HepG2 (cell line): ENCODE results near the gene TEX14. TPM values are rescaled to one million over a fixed set of nuclear protein-coding genes. Genes with fewer than 3 reads are reported as not detected.

Source experiments
- ISX ChIP-seq: sonication (generic); formaldehyde crosslinking; conservative IDR thresholded peaks from 2 replicates; pipeline ENCODE4 v1.5.0; 2020; ENCODE audit warnings: missing genetic modification reagents
- NCOR1 ChIP-seq: fragments of 200-600 bp; sonication (generic); IDR thresholded peaks from 2 replicates; pipeline ENCODE4 v1.7.0; 2017; ENCODE audit warnings: antibody characterized with exemption, low read length, borderline replicate concordance
- REL ChIP-seq: sonication (generic); formaldehyde crosslinking; conservative IDR thresholded peaks from 2 replicates; pipeline ENCODE4 v1.8.0; 2022; ENCODE audit warnings: mild to moderate bottlenecking, missing genetic modification reagents, moderate library complexity
- RFX5 ChIP-seq: IDR thresholded peaks from 2 replicates; pipeline ENCODE4 v1.6.1; 2011; ENCODE audit warnings: low read depth, low read length, improper control_type of control experiment
- SUZ12 ChIP-seq: fragments of 150-350 bp; IDR thresholded peaks from 2 replicates; pipeline ENCODE4 v1.6.1; 2014; ENCODE audit warnings: low read depth, low read length
- ZBTB8A ChIP-seq: sonication (generic); formaldehyde crosslinking; IDR thresholded peaks from 2 replicates; pipeline ENCODE4 v1.4.0; 2020; ENCODE audit warnings: mild to moderate bottlenecking, low read depth, missing genetic modification reagents, borderline replicate concordance
- ZFP36L1 ChIP-seq: sonication (generic); formaldehyde crosslinking; IDR thresholded peaks from 2 replicates; pipeline ENCODE4 v1.8.0; 2022; ENCODE audit warnings: mild to moderate bottlenecking, missing genetic modification reagents, moderate library complexity
- ZNF230 ChIP-seq: sonication (generic); formaldehyde crosslinking; IDR thresholded peaks from 2 replicates; pipeline ENCODE4 v1.4.0; 2020; ENCODE audit warnings: mild to moderate bottlenecking, missing genetic modification reagents
- ZNF776 ChIP-seq: sonication (generic); formaldehyde crosslinking; IDR thresholded peaks from 2 replicates; pipeline ENCODE4 v1.4.0; 2020; ENCODE audit warnings: mild to moderate bottlenecking, missing genetic modification reagents
- polyA plus RNA-seq, 8 experiments: library from polyadenylated mRNA; depleted of rRNA in 3 of 8; stranded (reverse) in 7 of 8; unstranded in 1 of 8; fragments of >200 nt; fragmentation: Illumina TruSeq in 4 of 8; extraction: Trizol in 4 of 8; gene quantifications; 2 replicates each; pipeline versions ENCODE4 v1.2.1 to v1.2.3, GENCODE V29; 2011 to 2016; ENCODE audit warnings: low read depth in 4 of 8, missing spikeins in 1 of 8, mixed read lengths in 1 of 8; ENCODE audit not compliant: insufficient read depth in 1 of 8
- total RNA-seq, 5 experiments: library from RNA; depleted of rRNA; stranded (reverse); fragments of >200 nt; fragmentation: Illumina TruSeq; extraction: Trizol; gene quantifications; 2 replicates each; pipeline ENCODE4 v1.2.3, GENCODE V29; 2016; ENCODE audit warnings: low read depth in 1 of 5
- TF ChIP-seq, protein P1 (sequence below), 2 experiments: fragments of 450-650 bp in 1 of 2; sonication (generic) in 1 of 2; formaldehyde crosslinking in 1 of 2; IDR thresholded peaks; 2 replicates each; pipeline versions ENCODE4 v1.6.1 to v1.8.0; 2016 to 2022; ENCODE audit warnings: antibody characterized with exemption in 1 of 2, mild to moderate bottlenecking in 1 of 2, missing genetic modification reagents in 1 of 2
- TF ChIP-seq, protein P2 (sequence below): sonication (generic); formaldehyde crosslinking; IDR thresholded peaks from 2 replicates; pipeline ENCODE4 v1.5.0; 2020; ENCODE audit warnings: missing genetic modification reagents
- TF ChIP-seq, protein P3 (sequence below): sonication (generic); formaldehyde crosslinking; IDR thresholded peaks from 2 replicates; pipeline ENCODE4 v1.4.0; 2020; ENCODE audit warnings: missing genetic modification reagents

The TEX14 gene
- total and polyA plus RNA-seq, 2 of the 13 experiments (the other 11 are each of a cell fraction or from before 2014, with no cell fraction given) = 0.04 to 0.07 TPM

DNA sequence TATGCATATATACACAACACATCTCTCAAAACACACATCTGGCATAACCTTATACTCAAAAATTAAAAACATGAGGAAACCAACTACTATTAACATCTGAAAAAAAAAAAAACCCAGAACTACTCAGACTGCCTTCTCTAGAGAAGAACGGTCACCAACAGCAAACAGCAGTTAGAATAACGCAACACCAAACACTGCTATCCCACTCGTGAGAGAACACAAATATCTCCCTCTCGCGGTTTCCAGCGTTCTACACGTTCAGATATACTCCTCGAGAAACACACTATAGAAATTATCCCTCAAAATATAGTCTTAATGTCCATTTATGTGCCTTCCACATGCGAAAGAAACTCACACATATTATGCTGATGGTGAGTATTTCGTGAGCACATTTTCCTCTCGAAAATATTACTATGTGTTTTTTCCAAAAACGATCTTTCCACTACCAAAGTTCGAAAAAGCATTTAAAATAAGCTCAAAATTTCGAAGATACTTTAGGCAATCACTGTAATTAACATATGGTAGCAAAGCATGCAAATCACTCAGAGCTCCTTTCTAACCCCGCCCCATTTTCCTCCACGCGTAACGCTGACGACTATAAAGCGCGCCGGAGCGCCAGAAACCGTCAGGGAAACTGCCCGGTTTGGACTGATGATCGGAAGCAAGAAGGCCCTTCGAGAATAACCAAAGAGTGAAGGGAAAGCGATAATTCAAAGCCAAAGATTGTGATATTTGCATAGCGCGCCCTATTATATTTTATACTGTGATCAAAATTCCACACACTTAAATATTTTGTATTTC is 60.1 kb downstream of the TEX14 start (continued):
- TF ChIP-seq, protein P1, sequence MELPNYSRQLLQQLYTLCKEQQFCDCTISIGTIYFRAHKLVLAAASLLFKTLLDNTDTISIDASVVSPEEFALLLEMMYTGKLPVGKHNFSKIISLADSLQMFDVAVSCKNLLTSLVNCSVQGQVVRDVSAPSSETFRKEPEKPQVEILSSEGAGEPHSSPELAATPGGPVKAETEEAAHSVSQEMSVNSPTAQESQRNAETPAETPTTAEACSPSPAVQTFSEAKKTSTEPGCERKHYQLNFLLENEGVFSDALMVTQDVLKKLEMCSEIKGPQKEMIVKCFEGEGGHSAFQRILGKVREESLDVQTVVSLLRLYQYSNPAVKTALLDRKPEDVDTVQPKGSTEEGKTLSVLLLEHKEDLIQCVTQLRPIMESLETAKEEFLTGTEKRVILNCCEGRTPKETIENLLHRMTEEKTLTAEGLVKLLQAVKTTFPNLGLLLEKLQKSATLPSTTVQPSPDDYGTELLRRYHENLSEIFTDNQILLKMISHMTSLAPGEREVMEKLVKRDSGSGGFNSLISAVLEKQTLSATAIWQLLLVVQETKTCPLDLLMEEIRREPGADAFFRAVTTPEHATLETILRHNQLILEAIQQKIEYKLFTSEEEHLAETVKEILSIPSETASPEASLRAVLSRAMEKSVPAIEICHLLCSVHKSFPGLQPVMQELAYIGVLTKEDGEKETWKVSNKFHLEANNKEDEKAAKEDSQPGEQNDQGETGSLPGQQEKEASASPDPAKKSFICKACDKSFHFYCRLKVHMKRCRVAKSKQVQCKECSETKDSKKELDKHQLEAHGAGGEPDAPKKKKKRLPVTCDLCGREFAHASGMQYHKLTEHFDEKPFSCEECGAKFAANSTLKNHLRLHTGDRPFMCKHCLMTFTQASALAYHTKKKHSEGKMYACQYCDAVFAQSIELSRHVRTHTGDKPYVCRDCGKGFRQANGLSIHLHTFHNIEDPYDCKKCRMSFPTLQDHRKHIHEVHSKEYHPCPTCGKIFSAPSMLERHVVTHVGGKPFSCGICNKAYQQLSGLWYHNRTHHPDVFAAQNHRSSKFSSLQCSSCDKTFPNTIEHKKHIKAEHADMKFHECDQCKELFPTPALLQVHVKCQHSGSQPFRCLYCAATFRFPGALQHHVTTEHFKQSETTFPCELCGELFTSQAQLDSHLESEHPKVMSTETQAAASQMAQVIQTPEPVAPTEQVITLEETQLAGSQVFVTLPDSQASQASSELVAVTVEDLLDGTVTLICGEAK (IDR thresholded peaks at IDR 0.05) = 0 out of 2 replicates have a peak, but pooled peaks have one; percentile 25
- TF ChIP-seq, protein P1 (CRISPR knock-in tag; IDR thresholded peaks at IDR 0.05) = no peak
- TF ChIP-seq ZFP36L1 (CRISPR knock-in tag) (peak; percentile 36; the same call in 1 of the 2 replicates), NCOR1 (peak; percentile 43; the same call in 1 of the 2 replicates), SUZ12 (no peak), ISX (CRISPR knock-in tag) (0 out of 2 replicates have a peak, but pooled peaks have one; percentile 41), REL (CRISPR knock-in tag) (peak; percentile 95), RFX5 (no peak; the same call in 1 of the 2 replicates), ZNF230 (CRISPR knock-in tag) (peak; percentile 92; the same call in 1 of the 2 replicates), ZBTB8A (CRISPR knock-in tag) (no peak), ZNF776 (CRISPR knock-in tag) (no peak)
- TF ChIP-seq, protein P2, sequence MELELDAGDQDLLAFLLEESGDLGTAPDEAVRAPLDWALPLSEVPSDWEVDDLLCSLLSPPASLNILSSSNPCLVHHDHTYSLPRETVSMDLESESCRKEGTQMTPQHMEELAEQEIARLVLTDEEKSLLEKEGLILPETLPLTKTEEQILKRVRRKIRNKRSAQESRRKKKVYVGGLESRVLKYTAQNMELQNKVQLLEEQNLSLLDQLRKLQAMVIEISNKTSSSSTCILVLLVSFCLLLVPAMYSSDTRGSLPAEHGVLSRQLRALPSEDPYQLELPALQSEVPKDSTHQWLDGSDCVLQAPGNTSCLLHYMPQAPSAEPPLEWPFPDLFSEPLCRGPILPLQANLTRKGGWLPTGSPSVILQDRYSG (CRISPR knock-in tag) = peak; percentile 73
- TF ChIP-seq, protein P3, sequence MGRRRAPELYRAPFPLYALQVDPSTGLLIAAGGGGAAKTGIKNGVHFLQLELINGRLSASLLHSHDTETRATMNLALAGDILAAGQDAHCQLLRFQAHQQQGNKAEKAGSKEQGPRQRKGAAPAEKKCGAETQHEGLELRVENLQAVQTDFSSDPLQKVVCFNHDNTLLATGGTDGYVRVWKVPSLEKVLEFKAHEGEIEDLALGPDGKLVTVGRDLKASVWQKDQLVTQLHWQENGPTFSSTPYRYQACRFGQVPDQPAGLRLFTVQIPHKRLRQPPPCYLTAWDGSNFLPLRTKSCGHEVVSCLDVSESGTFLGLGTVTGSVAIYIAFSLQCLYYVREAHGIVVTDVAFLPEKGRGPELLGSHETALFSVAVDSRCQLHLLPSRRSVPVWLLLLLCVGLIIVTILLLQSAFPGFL (CRISPR knock-in tag) = no peak
